GM21526 (cell line): Measurements from ENCODE around the gene FURIN.
"Not testable (repeated sequence)": the region's sequence is repeated elsewhere in the genome, so short reads cannot be mapped to it uniquely, and the experiment has no call there.

Experiments
- ATAC-seq: cut with Tn5 transposase; IDR thresholded peaks from one replicate; pipeline ENCODE4 v1.9.1; 2021; ENCODE audit warnings: moderate library complexity; ENCODE audit not compliant: unreplicated experiment, low FRiP score

Gene FURIN

DNA sequence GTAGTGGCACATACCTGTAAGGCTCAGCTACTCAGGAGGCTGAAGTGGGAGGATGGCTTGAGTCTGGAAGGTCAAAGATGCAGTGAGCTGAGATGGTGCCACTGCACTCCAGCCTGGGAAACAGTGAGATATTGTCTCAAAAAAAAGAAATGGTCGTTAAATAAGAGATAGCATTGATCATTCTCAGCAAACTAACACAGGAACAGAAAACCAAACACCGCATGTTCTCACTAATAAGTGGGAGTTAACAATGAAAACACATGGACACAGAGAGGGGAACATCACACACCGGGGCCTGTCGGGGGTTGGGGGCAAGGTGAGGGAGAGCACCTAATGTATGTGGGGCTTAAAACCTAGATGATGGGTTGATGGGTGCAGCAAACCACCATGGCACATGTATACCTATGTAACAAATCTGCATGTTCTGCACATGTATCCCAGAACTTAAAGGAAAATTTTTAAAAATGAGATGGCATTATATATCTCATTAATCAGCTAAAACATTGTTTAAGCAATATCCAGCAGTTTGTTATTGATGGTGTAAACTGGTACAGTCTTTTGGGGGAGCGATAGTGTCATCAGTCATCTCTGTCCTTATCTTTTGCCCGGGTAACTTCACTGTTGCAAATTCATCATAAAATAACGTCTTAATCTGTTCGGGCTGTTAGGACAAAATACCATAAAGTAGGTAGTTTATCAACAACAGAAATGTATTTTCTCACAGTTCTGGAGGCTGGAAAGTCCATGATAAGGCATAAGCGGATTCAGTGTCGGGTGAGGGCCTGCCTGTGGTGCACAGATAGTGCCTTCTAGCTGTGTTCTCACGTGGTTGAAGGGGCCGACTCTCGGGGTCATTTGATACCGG is 33.0 kb downstream of the FURIN start:
- ATAC-seq: no peak

- ATAC-seq: peak; percentile 54
These were observed 33.9 kb downstream of the FURIN start for GRCh38 chr15:90902040-90902839.

GRCh38 chr15:90902840-90903732 is 34.7 kb downstream of the FURIN start, which contains the start of gene MAN2A2:
MAN2A2 (plus strand) TSS chr15:90903302; CDS start chr15:90904208, 906 bp downstream.
- peak; percentile 56 for ATAC-seq

DNA sequence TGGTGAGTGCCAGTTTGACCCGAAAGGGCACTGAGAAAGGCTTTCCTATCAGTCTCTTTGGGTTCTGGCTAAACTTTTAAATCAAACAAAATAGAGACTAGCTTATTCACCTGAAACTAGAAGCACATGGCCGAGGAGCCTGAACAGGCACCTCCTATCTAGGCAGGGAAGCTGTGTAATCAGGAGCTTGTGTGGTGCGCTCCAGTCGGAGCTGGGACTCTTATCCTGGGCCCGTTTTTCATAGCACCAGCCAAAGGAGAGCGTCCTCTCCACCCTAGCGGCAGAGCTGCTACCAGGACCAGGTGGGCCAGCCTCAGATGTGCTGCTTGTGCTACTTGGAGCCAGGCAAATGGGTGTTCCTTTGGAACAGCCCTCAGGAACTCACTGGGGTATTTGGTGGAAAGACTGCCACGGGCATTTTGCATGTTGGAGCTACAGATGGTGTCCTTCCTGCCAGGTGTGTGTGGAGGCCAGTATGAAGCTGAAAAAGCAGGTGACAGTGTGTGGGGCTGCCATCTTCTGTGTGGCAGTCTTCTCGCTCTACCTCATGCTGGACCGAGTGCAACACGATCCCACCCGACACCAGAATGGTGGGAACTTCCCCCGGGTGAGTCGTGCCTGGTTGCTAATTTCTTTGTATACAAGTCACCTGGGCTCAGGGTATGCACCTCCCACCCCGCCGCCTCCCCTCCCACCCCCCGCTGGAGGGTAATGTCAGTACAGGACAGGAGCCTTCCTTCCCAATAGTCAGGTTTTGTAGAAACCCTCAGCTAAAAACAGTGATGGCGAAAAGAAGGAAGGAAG is 35.5 kb downstream of the FURIN start:
- ATAC-seq: no peak

DNA sequence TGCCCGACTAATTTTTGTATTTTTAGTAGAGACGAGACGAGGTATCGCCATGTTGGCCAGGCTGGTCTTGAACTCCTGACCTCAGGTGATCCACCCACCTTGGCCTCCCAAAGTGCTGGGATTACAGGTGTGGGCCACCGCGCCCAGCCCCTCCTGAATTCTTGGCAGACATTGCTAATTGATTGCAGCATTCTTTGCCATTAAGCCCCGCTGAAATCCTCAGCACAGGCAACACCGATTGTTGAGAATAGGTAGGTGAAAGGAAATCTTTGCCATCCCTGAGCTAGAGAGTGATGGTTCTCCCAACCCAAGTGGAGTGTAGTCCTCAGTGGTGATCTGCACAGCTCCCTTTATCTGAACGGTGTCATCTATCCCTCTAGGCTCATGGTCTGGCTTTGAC is 36.4 kb downstream of the FURIN start:
- ATAC-seq: no peak

GRCh38 chr15:90905306-90906180 is 37.2 kb downstream of the FURIN start:
- no peak for ATAC-seq

DNA sequence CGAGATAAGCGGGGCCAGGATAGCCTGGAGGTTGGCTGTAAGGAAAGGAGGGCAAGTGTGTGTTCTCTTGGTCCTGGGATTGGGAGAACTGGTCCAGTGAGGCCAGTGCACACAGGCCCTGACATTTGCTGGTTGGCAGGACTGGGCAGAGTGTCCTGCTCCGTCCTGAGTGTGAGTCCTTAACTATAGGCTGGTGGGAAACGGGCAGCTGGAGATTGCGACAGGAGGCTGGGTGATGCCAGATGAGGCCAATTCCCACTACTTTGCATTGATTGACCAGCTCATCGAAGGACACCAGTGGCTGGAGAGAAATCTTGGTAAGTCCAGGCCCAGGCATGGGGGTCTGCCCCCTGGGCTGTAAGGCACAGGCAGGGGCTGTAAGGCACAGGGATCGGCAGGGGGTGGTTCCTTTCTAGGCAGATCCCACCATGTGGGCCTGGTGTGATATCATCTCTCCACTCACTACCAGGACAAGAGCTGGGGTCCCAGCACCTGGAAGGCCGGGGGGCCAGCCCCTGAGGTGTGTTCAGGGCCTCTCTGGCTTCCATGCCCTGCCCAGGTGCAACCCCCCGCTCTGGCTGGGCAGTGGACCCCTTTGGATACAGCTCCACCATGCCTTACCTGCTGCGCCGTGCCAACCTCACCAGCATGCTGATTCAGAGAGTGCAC is 37.9 kb downstream of the FURIN start:
- ATAC-seq: no peak

DNA sequence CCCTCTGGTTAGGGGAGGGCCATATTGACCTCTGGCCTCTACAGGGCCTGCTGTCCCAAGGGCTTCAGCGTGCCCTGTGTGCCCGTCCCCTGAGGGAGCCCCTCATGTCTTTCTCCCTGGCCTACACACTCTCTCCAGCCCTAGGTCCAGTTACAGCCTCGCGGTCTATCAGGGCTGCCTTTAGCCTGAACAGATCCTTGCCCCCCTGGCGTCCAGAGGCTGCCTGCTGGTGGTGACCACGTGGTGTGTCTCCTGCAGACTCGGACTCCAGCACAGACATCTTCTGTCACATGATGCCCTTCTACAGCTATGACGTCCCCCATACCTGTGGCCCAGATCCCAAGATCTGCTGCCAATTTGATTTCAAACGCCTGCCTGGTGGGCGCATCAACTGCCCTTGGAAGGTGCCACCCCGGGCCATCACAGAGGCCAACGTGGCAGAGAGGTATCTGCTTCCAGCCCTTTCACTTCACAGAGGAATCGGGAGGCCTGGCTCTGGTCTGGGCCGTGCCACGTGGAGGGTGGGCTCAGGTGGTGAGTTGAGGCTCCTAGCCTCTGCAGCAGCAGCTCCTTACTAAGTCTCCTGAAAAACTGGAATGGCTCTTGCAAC is 38.8 kb downstream of the FURIN start:
- no peak for ATAC-seq

DNA sequence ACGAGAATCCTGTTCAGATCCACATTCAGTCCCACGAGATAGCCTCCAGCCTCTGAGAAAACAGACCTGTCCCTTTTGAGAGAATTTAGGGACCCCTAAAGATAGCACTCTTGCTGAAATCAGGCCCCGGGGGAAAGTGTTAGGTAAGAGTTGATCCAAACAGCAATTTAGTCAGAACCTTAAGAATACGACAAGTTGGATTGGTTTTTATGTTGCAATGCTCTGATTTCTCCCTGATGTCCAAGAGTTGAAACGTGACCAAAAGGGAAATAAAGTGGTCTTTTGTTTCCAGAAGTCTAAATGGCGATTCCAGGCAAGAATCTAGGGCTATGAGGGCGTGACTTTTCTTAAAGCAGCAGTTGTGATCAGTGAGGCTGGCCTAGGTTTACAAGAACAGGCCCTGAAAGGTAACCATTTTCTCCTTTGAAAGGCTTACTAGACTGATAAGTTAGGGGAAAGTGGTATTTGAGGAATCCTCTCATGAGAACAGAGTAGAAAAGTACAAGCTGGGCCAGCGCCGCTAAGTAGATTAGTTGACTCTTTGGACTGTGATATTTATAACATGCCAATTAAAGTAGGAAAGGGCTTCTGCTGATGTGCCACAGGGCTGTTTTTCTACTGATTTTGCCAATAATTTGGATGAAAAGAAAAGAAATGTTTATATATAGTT is 39.6 kb downstream of the FURIN start:
- ATAC-seq: no peak

DNA sequence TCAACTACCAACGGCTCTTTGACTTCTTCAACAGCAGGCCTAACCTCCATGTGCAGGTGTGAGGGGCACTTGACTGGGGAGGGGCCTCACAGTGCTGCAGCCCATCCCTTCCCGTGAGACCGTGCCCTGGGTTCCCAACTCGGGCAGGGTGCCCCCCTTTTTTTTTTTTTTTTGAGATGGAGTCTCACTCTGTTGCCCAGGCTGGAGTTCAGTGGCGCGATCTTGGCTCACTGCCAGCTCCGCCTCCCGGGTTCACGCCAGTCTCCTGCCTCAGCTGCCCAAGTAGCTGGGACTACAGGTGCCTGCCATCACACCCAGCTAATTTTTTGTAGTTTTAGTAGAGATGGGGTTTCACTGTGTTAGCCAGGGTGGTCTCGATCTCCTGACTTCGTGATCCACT is 41.1 kb downstream of the FURIN start:
- not testable (repeated sequence) for ATAC-seq

GRCh38 chr15:90909976-90910375 is 41.6 kb downstream of the FURIN start:
- no peak for ATAC-seq

DNA sequence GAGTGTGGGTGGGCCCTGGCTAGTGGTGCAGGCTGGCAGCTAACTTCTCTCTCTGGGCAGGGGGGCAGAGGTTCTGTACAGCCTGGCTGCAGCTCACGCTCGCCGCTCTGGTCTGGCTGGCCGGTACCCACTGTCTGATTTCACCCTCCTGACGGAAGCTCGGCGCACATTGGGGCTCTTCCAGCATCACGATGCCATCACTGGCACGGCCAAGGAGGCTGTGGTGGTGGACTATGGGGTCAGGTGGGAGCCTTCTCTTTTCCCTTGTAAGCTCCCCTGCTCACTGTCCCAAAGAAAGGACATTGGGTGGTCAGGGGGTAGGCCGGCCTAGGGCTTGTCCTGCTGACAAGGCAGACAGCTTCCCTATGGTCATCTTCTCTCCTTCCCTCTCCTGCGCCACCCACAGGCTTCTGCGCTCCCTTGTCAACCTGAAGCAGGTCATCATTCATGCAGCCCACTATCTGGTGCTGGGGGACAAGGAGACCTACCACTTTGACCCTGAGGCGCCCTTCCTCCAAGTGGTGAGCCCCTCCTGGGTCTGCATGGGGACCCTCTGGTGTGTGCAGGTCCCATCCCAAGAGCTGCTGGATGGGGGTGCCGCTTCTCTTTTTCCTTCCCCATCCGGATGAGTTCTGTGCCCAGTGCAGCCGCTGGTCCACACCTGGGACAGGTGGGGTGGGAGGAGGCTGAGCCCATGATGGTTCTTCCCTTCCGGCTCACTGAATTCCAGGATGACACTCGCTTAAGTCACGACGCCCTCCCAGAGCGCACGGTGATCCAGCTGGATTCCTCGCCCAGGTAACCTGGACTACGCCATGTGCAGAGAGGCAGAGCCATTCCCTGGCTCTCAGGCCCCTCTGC is 42.3 kb downstream of the FURIN start:
- no peak for ATAC-seq

- ATAC-seq: no peak
These were observed 42.9 kb downstream of the FURIN start for GRCh38 chr15:90911302-90911623.

- no peak for ATAC-seq
These were observed 43.8 kb downstream of the FURIN start for GRCh38 chr15:90911906-90912769.

GRCh38 chr15:90912770-90913075 is 44.3 kb downstream of the FURIN start:
- no peak for ATAC-seq

- ATAC-seq: no peak
These were observed 45.1 kb downstream of the FURIN start for GRCh38 chr15:90913398-90913944.
